ENCODE measurements around the gene NEGR1. TPM values are rescaled to one million over a fixed set of nuclear protein-coding genes. Genes with fewer than 3 reads are reported as not detected.

NEGR1 gene
- polyA plus RNA-seq, 1 donor from 2014 or later = 47.4 TPM

DNA sequence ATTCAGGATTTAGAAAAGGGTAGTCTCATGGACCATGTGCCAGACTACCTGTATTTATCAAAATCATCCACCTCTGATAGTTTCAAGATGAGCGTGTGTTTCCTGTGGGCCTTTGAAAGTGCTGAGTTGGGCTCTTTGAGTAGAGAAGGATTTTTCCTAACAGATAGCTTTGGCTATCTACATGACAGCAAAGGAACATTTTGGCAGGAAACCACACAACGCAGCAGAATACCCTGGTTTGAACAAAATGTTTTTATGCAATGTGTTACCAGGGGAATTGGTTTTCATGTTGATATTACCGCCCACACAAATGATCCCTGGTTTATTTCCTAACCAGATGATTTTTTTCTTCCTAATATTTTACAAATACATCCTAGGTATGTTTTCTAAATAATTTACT lies 431.4 kb downstream of the NEGR1 start:
- H3K27me3 ChIP-seq (ENCODE audit: insufficient read depth, low read depth, low read length) = no peaks in the 10 kb centered on the region
- no peaks in the 10 kb centered on the region for H3K9me2 ChIP-seq (ENCODE audit: insufficient read depth, low read length)
- H3K9me3 ChIP-seq (ENCODE audit: low read length) = no peaks in the 10 kb centered on the region
- no peaks in the 10 kb centered on the region for H3F3A ChIP-seq (ENCODE audit: insufficient read depth, low read length, poor library complexity, severe bottlenecking)
- H4K20me1 ChIP-seq (ENCODE audit: insufficient read depth) = no peaks in the 10 kb centered on the region
- H3K79me2 ChIP-seq (replicated peaks; ENCODE audit: insufficient read depth, low read length) = no peaks in the 10 kb centered on the region
- no peak for TF ChIP-seq EP300 (conservative IDR thresholded peaks at IDR 0.05; ENCODE audit: poor library complexity, severe bottlenecking)
- no peak overlapping the region for H2AFZ ChIP-seq (ENCODE audit: low read depth, low read length)
- H3K36me3 ChIP-seq (ENCODE audit: insufficient read depth, low read length) = no peaks in the 10 kb centered on the region
- no peak overlapping the region for H3K4me3 ChIP-seq (ENCODE audit: low read length)
- no peak overlapping the region for H3K9ac ChIP-seq (ENCODE audit: low read length)
- no peak overlapping the region for H3K4me2 ChIP-seq (ENCODE audit: low read length)
- H3K27ac ChIP-seq (ENCODE audit: low read length) = no peak overlapping the region

DNA sequence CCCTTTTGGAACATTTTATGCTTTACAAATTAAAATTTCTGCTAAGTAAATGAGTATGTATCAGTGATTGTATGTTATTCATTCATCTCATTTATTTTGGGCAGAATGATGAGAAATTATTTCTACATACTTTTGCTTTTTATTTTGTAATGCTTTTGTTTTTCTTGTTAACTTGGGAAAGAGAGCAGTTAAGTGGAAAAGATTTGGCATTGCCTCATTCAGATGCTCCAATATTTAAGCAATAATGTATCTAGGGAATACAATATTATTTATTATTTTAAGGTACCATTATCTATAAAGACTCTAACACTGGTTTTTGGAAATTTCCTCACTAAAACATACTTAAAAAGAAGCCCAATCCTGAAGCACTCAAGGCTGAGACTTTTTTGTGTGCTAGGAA lies 431.8 kb downstream of the NEGR1 start:
- H2AFZ ChIP-seq (ENCODE audit: low read depth, low read length) = no peak overlapping the region
- H4K20me1 ChIP-seq (ENCODE audit: insufficient read depth) = no peaks in the 10 kb centered on the region

More for the DNA sequence above, 431.8 kb downstream of the NEGR1 start:
- Histone ChIP-seq H3K4me3 (ENCODE audit: low read length) (no peak overlapping the region), H3K27ac (ENCODE audit: low read length) (no peak overlapping the region), H3K36me3 (ENCODE audit: insufficient read depth, low read length) (no peaks in the 10 kb centered on the region), H3K9me2 (ENCODE audit: insufficient read depth, low read length) (no peaks in the 10 kb centered on the region), H3F3A (ENCODE audit: insufficient read depth, low read length, poor library complexity, severe bottlenecking) (no peaks in the 10 kb centered on the region), H3K9me3 (ENCODE audit: low read length) (no peaks in the 10 kb centered on the region), H3K79me2 (replicated peaks; ENCODE audit: insufficient read depth, low read length) (no peaks in the 10 kb centered on the region), H3K4me2 (ENCODE audit: low read length) (no peak overlapping the region), H3K9ac (ENCODE audit: low read length) (no peak overlapping the region), H3K27me3 (ENCODE audit: insufficient read depth, low read depth, low read length) (no peaks in the 10 kb centered on the region)
- no peak for TF ChIP-seq RAD21 (conservative IDR thresholded peaks at IDR 0.05)
- no peak for TF ChIP-seq EP300 (conservative IDR thresholded peaks at IDR 0.05; ENCODE audit: poor library complexity, severe bottlenecking)
- no peak for TF ChIP-seq TAF1 (IDR thresholded peaks at IDR 0.05; ENCODE audit: low read depth)
- TF ChIP-seq EZH2 (IDR thresholded peaks at IDR 0.05; ENCODE audit: borderline replicate concordance, insufficient read depth, low read length, poor library complexity, severe bottlenecking) = no peak
- TF ChIP-seq CTCF (IDR thresholded peaks at IDR 0.05; ENCODE audit: poor library complexity, severe bottlenecking) = no peak
- TF ChIP-seq, protein P1, sequence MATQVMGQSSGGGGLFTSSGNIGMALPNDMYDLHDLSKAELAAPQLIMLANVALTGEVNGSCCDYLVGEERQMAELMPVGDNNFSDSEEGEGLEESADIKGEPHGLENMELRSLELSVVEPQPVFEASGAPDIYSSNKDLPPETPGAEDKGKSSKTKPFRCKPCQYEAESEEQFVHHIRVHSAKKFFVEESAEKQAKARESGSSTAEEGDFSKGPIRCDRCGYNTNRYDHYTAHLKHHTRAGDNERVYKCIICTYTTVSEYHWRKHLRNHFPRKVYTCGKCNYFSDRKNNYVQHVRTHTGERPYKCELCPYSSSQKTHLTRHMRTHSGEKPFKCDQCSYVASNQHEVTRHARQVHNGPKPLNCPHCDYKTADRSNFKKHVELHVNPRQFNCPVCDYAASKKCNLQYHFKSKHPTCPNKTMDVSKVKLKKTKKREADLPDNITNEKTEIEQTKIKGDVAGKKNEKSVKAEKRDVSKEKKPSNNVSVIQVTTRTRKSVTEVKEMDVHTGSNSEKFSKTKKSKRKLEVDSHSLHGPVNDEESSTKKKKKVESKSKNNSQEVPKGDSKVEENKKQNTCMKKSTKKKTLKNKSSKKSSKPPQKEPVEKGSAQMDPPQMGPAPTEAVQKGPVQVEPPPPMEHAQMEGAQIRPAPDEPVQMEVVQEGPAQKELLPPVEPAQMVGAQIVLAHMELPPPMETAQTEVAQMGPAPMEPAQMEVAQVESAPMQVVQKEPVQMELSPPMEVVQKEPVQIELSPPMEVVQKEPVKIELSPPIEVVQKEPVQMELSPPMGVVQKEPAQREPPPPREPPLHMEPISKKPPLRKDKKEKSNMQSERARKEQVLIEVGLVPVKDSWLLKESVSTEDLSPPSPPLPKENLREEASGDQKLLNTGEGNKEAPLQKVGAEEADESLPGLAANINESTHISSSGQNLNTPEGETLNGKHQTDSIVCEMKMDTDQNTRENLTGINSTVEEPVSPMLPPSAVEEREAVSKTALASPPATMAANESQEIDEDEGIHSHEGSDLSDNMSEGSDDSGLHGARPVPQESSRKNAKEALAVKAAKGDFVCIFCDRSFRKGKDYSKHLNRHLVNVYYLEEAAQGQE (IDR thresholded peaks at IDR 0.05; ENCODE audit: borderline replicate concordance) = no peak
- TF ChIP-seq POLR2AphosphoS5 (IDR thresholded peaks at IDR 0.05) = no peak
- no peak for TF ChIP-seq SMC3 (conservative IDR thresholded peaks at IDR 0.05; ENCODE audit: poor library complexity)
- TF ChIP-seq MXI1 (conservative IDR thresholded peaks at IDR 0.05; ENCODE audit: poor library complexity, severe bottlenecking) = no peak
